ENCODE results near the gene PPP1R37. TPM values are rescaled to one million over a fixed set of nuclear protein-coding genes. Genes with fewer than 3 reads are reported as not detected.

Gene PPP1R37
- total and polyA plus RNA-seq, 2 donors (not counting 1 experiment from before 2014, with no cell fraction given), result 20.7 to 28.1 TPM

DNA sequence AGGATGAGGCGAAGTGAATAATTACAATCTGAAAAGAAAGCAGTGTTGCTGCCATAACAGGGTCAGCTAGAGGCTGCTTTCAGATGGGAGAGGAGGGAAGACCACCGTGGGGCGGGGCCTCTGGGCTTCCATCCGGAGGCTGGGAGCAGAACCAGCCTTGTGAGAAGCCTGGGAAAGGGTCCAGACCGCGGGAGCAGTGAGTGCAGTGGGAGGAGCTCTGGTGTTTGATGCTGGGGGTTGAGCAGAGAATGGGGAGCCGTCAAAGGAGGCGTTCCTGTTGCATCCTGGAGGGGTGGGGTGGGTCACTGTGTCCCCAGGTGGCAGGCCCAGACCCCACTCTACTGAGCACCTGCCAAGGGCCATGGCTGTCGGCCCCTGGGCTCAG is 49.7 kb downstream of the PPP1R37 start:
- no peak overlapping the region for H3K4me3 ChIP-seq (ENCODE audit: control extremely low read depth in 1 of 5, extremely low read depth in 1 of 5, insufficient read depth in 1 of 5, low read depth in 2 of 5, low read length in 4 of 5)
- CTCF ChIA-PET, result interaction anchor here (1.2 kb wide), 1 partner anchor 8 kb away, joined by 3 read pairs; no protein-coding TSS in a partner anchor
- POLR2A ChIA-PET, result no interaction called here
- H3K4me3 Mint-ChIP-seq, result no peak overlapping the region
- H3K79me2 ChIP-seq (ENCODE audit: control insufficient read depth, insufficient read depth, low read length), result peaks cover 16% of the 10 kb centered on the region
- H3K27ac ChIP-seq (ENCODE audit: low read length in 2 of 2), result no peak overlapping the region
- intact Hi-C loops (cut with micrococcal nuclease), result no loop called here
- no peak for DNase-seq
- peaks cover 6% of the 10 kb centered on the region for H3K4me1 Mint-ChIP-seq
- H2AFZ ChIP-seq (ENCODE audit: insufficient read depth, low read depth, low read length, poor library complexity, severe bottlenecking), result no peak overlapping the region
- H3K4me2 ChIP-seq (replicated peaks; ENCODE audit: low read depth, low read length, poor library complexity, severe bottlenecking), result no peak overlapping the region
- H3K9me3 ChIP-seq (ENCODE audit: control extremely low read depth in 1 of 3, control insufficient read depth in 2 of 3, insufficient read depth in 1 of 3, low read length in 2 of 3), result no peaks in the 10 kb centered on the region
- no peak overlapping the region for H3K27ac Mint-ChIP-seq
- no peaks in the 10 kb centered on the region for H3K27me3 ChIP-seq (replicated peaks in 1 of 4; ENCODE audit: control extremely low read depth in 1 of 4, control insufficient read depth in 3 of 4, insufficient read depth in 4 of 4, low read length in 3 of 4)
- ATAC-seq (ENCODE audit: low read depth), result no peak
- H3K36me3 ChIP-seq (replicated peaks in 1 of 2; ENCODE audit: control extremely low read depth in 1 of 2, control insufficient read depth in 1 of 2, extremely low read depth in 1 of 2, insufficient read depth in 2 of 2, low read length in 1 of 2), result peaks cover 0 to 21% of the 10 kb centered on the region in 2 experiments
- TF ChIP-seq, protein P1, sequence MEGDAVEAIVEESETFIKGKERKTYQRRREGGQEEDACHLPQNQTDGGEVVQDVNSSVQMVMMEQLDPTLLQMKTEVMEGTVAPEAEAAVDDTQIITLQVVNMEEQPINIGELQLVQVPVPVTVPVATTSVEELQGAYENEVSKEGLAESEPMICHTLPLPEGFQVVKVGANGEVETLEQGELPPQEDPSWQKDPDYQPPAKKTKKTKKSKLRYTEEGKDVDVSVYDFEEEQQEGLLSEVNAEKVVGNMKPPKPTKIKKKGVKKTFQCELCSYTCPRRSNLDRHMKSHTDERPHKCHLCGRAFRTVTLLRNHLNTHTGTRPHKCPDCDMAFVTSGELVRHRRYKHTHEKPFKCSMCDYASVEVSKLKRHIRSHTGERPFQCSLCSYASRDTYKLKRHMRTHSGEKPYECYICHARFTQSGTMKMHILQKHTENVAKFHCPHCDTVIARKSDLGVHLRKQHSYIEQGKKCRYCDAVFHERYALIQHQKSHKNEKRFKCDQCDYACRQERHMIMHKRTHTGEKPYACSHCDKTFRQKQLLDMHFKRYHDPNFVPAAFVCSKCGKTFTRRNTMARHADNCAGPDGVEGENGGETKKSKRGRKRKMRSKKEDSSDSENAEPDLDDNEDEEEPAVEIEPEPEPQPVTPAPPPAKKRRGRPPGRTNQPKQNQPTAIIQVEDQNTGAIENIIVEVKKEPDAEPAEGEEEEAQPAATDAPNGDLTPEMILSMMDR (IDR thresholded peaks at IDR 0.05), result no peak
- TF ChIP-seq EZH2 (IDR thresholded peaks at IDR 0.05; ENCODE audit: borderline replicate concordance, insufficient read depth, low read depth, low read length, poor library complexity, severe bottlenecking), result no peak
- WGBS (ENCODE audit: insufficient coverage), result 93% methylated on average over 8 of the region's 9 CpGs
- no peak overlapping the region for H3K9ac ChIP-seq (ENCODE audit: low read length)
- H3K4me1 ChIP-seq (ENCODE audit: control insufficient read depth in 2 of 2, insufficient read depth in 2 of 2, low read length in 2 of 2), result peaks cover 0 to 7% of the 10 kb centered on the region in 2 donors
- H3K9me3 Mint-ChIP-seq (ENCODE audit: insufficient read depth), result no peaks in the 10 kb centered on the region
- H3K27me3 Mint-ChIP-seq, result no peaks in the 10 kb centered on the region
- H4K20me1 ChIP-seq (ENCODE audit: control insufficient read depth, insufficient read depth, low read length, poor library complexity, severe bottlenecking), result no peaks in the 10 kb centered on the region

- peaks cover 9% of the 10 kb centered on the region for H3K79me2 ChIP-seq (ENCODE audit: control insufficient read depth, insufficient read depth, low read length)
- no peak overlapping the region for H3K27ac ChIP-seq (ENCODE audit: low read length in 2 of 2)
- H3K4me3 ChIP-seq (ENCODE audit: control extremely low read depth in 1 of 5, extremely low read depth in 1 of 5, insufficient read depth in 1 of 5, low read depth in 2 of 5, low read length in 4 of 5), result no peak overlapping the region
- no peaks in the 10 kb centered on the region for H3K4me1 ChIP-seq (ENCODE audit: control insufficient read depth in 2 of 2, insufficient read depth in 2 of 2, low read length in 2 of 2)
- Mint-ChIP-seq H3K4me3 (no peak overlapping the region), H3K4me1 (no peaks in the 10 kb centered on the region), H3K9me3 (ENCODE audit: insufficient read depth) (no peaks in the 10 kb centered on the region), H3K27ac (no peak overlapping the region), H3K27me3 (no peaks in the 10 kb centered on the region)
- DNase-seq, result no peak
- no peaks in the 10 kb centered on the region for H3K9me3 ChIP-seq (ENCODE audit: control extremely low read depth in 1 of 3, control insufficient read depth in 2 of 3, insufficient read depth in 1 of 3, low read length in 2 of 3)
- TF ChIP-seq, protein P1 (IDR thresholded peaks at IDR 0.05), result no peak
- TF ChIP-seq EZH2 (IDR thresholded peaks at IDR 0.05; ENCODE audit: borderline replicate concordance, insufficient read depth, low read depth, low read length, poor library complexity, severe bottlenecking), result no peak
- WGBS (ENCODE audit: insufficient coverage), result 98% methylated on average over 53 of the region's 53 CpGs
- no peak overlapping the region for H3K4me2 ChIP-seq (replicated peaks; ENCODE audit: low read depth, low read length, poor library complexity, severe bottlenecking)
- no peaks in the 10 kb centered on the region for H4K20me1 ChIP-seq (ENCODE audit: control insufficient read depth, insufficient read depth, low read length, poor library complexity, severe bottlenecking)
- no peaks in the 10 kb centered on the region for H3K27me3 ChIP-seq (replicated peaks in 1 of 4; ENCODE audit: control extremely low read depth in 1 of 4, control insufficient read depth in 3 of 4, insufficient read depth in 4 of 4, low read length in 3 of 4)
- ATAC-seq (ENCODE audit: low read depth), result no peak
- intact Hi-C loops (cut with micrococcal nuclease), result no loop called here
- peaks cover 0 to 21% of the 10 kb centered on the region in 2 experiments for H3K36me3 ChIP-seq (replicated peaks in 1 of 2; ENCODE audit: control extremely low read depth in 1 of 2, control insufficient read depth in 1 of 2, extremely low read depth in 1 of 2, insufficient read depth in 2 of 2, low read length in 1 of 2)
- CTCF ChIA-PET, result no interaction called here
- no peak overlapping the region for H3K9ac ChIP-seq (ENCODE audit: low read length)
- H2AFZ ChIP-seq (ENCODE audit: insufficient read depth, low read depth, low read length, poor library complexity, severe bottlenecking), result no peak overlapping the region
- POLR2A ChIA-PET, result interaction anchor here (0.5 to 0.7 kb wide), 2 partner anchors 29 to 536 kb away, joined by 3 to 5 read pairs; no protein-coding TSS in a partner anchor
Observed at GRCh38 chr19:45144431-45145269, 51.7 kb downstream of the PPP1R37 start.
